IMR-90 (cell line): ENCODE data around the gene NRN1. TPM values are rescaled to one million over a fixed set of nuclear protein-coding genes. Genes with fewer than 3 reads are reported as not detected.

Experiments used
- ATAC-seq: fragments of 200-7000 bp; cut with Tn5 transposase; 2 replicates; pipeline ENCODE4 v1.9.1; 2020; ENCODE audit warnings: low read depth, mild to moderate bottlenecking, moderate library complexity
- BruUV-seq: library from RNA; stranded (reverse); fragments of 400-500 nt; replicated peaks from 2 replicates; lab custom pipeline; 2021; lab: Mats Ljungman, UMichigan
- CTCF ChIA-PET: fragments of 300-600 bp; formaldehyde crosslinking; extraction: SDS; loops from one replicate; lab custom pipeline; 2021; ENCODE audit warnings: antibody characterized with exemption; lab: Yijun Ruan, JAX
- POLR2A ChIA-PET: fragments of 300-600 bp; sonication (Branson Sonifier 250); formaldehyde crosslinking; loops from one replicate; lab custom pipeline; 2022; ENCODE audit warnings: antibody characterized with exemption; ENCODE audit not compliant: unreplicated experiment; lab: Charles Lee
- DNase-seq: peaks from one replicate; pipeline ENCODE4 v3.0.0; 2013
- H2AFZ ChIP-seq: replicated peaks from 2 replicates; pipeline ENCODE3; 2013; ENCODE audit warnings: low read length, mild to moderate bottlenecking; ENCODE audit not compliant: poor library complexity
- H2AK5ac ChIP-seq: 2 replicates; pipeline ENCODE4 v1.6.1; 2013; ENCODE audit warnings: low read depth, low read length, inconsistent platforms
- H2AK9ac ChIP-seq: replicated peaks from 2 replicates; pipeline ENCODE3; 2013; ENCODE audit warnings: mild to moderate bottlenecking, low read depth, low read length, moderate library complexity; ENCODE audit not compliant: poor library complexity
- H2BK120ac ChIP-seq: 2 replicates; pipeline ENCODE4 v1.6.1; 2013; ENCODE audit warnings: low read depth, low read length, inconsistent platforms
- H2BK15ac ChIP-seq: 3 replicates; pipeline ENCODE4 v1.6.1; 2013; ENCODE audit warnings: low read depth, low read length, inconsistent platforms
- H2BK20ac ChIP-seq: 2 replicates; pipeline ENCODE4 v1.6.1; 2013; ENCODE audit warnings: low read depth, mild to moderate bottlenecking, inconsistent platforms, low read length, moderate library complexity
- H2BK5ac ChIP-seq: 2 replicates; pipeline ENCODE4 v1.6.1; 2013; ENCODE audit warnings: mild to moderate bottlenecking, low read depth, low read length, inconsistent platforms; ENCODE audit not compliant: poor library complexity, severe bottlenecking
- H3K14ac ChIP-seq: replicated peaks from 2 replicates; pipeline ENCODE4 v1.6.1; 2013; ENCODE audit warnings: low read depth, low read length, inconsistent platforms
- H3K18ac ChIP-seq: 2 replicates; pipeline ENCODE4 v1.6.1; 2013; ENCODE audit warnings: low read depth, low read length, control low read depth
- H3K23ac ChIP-seq: 2 replicates; pipeline ENCODE4 v1.6.1; 2013; ENCODE audit warnings: low read depth, low read length, inconsistent platforms
- H3K27ac ChIP-seq: 2 replicates; pipeline ENCODE4 v1.5.1; 2013; ENCODE audit warnings: mild to moderate bottlenecking, control low read depth, low read length; ENCODE audit not compliant: insufficient read depth
- H3K27me3 ChIP-seq: 2 replicates; pipeline ENCODE4 v1.6.1; 2013; ENCODE audit warnings: low read length; ENCODE audit not compliant: control insufficient read depth, insufficient read depth
- H3K36me3 ChIP-seq: 2 replicates; pipeline ENCODE4 v1.6.1; 2013; ENCODE audit warnings: low read length, mixed read lengths; ENCODE audit not compliant: control insufficient read depth, insufficient read depth
- H3K4ac ChIP-seq: 2 replicates; pipeline ENCODE4 v1.6.1; 2013; ENCODE audit warnings: low read depth, low read length, inconsistent platforms
- H3K4me1 ChIP-seq: 2 replicates; pipeline ENCODE4 v1.6.1; 2013; ENCODE audit warnings: low read length, mixed read lengths; ENCODE audit not compliant: control insufficient read depth, insufficient read depth
- H3K4me2 ChIP-seq: 2 replicates; pipeline ENCODE4 v1.6.1; 2013; ENCODE audit warnings: low read depth, mild to moderate bottlenecking, control low read depth, low read length, moderate library complexity
- H3K4me3 ChIP-seq: 2 replicates; pipeline ENCODE4 v1.5.1; 2013; ENCODE audit warnings: low read depth, mild to moderate bottlenecking, control low read depth, low read length, moderate library complexity; ENCODE audit not compliant: insufficient read depth
- H3K56ac ChIP-seq: 2 replicates; pipeline ENCODE4 v1.6.1; 2013; ENCODE audit warnings: low read length, inconsistent platforms; ENCODE audit not compliant: insufficient read depth; ENCODE audit errors: extremely low read depth
- H3K79me1 ChIP-seq, 2 experiments: 2 replicates each; pipeline ENCODE4 v1.6.1; 2013; ENCODE audit warnings: low read length in 2 of 2, inconsistent platforms in 1 of 2, low read depth in 1 of 2
- H3K9ac ChIP-seq: 2 replicates; pipeline ENCODE4 v1.6.1; 2013; ENCODE audit warnings: low read depth, low read length, control low read depth
- H3K9me1 ChIP-seq: 2 replicates; pipeline ENCODE4 v1.6.1; 2013; ENCODE audit warnings: low read length, inconsistent platforms; ENCODE audit not compliant: insufficient read depth
- H3K9me3 ChIP-seq: 2 replicates; pipeline ENCODE4 v1.6.1; 2013; ENCODE audit warnings: low read length; ENCODE audit not compliant: control insufficient read depth, insufficient read depth
- H4K20me1 ChIP-seq: 2 replicates; pipeline ENCODE4 v1.6.1; 2013; ENCODE audit warnings: low read length, inconsistent platforms; ENCODE audit not compliant: insufficient read depth
- H4K5ac ChIP-seq: 2 replicates; pipeline ENCODE4 v1.6.1; 2013; ENCODE audit warnings: mild to moderate bottlenecking, low read depth, low read length, control low read depth
- H4K8ac ChIP-seq, 2 experiments: 2 replicates each; pipeline ENCODE4 v1.6.1; 2013; ENCODE audit warnings: low read depth in 2 of 2, low read length in 2 of 2, control low read depth in 1 of 2, inconsistent platforms in 1 of 2
- H4K91ac ChIP-seq: 2 replicates; pipeline ENCODE4 v1.6.1; 2013; ENCODE audit warnings: low read depth, low read length, inconsistent platforms; ENCODE audit not compliant: insufficient read depth
- BHLHE40 ChIP-seq: fragments of 150-350 bp; IDR thresholded peaks from 2 replicates; pipeline ENCODE4 v1.6.1; 2016; ENCODE audit warnings: mild to moderate bottlenecking, low read depth, low read length
- RAD21 ChIP-seq: IDR thresholded peaks from 2 replicates; pipeline ENCODE4 v1.6.1; 2012; ENCODE audit warnings: low read length, improper control_type of control experiment
- RCOR1 ChIP-seq: IDR thresholded peaks from 2 replicates; pipeline ENCODE4 v1.6.1; 2012; ENCODE audit warnings: mild to moderate bottlenecking, low read length, improper control_type of control experiment; ENCODE audit not compliant: insufficient replicate concordance
- WGBS, 2 experiments: methylation state at CpG; one replicate each; pipeline versions ENCODE4 v1.1.5 to v1.1.7; 2013; ENCODE audit warnings: missing lambda C conversion rate in 2 of 2; ENCODE audit not compliant: insufficient read length in 1 of 2; ENCODE audit errors: extremely low coverage in 2 of 2; 5-methylcytosine and 5-hydroxymethylcytosine counted together
- dilution Hi-C: fragments of 300-500 bp; cut with HindIII; formaldehyde crosslinking; loops from one replicate; pipeline ENCODE4 v1.14.3; 2018; ENCODE audit warnings: low sequenced_read_pairs; ENCODE audit not compliant: unreplicated experiment
- in situ Hi-C: fragments of 300-500 bp; cut with MboI; formaldehyde crosslinking; loops from 3 replicates; pipeline ENCODE4 v1.14.3; 2019; ENCODE audit warnings: low sequenced_read_pairs, inconsistent platforms, mixed read lengths
- intact Hi-C: fragments of 100-400 bp; cut with micrococcal nuclease; formaldehyde crosslinking; loops from 2 replicates; pipeline ENCODE4 v1.10.0; 2022
- polyA plus RNA-seq, 3 experiments: library from polyadenylated mRNA; depleted of rRNA; stranded (reverse); fragments of >200 nt; gene quantifications; 2 replicates each; pipeline ENCODE4 v1.2.3, GENCODE V29; 2012; ENCODE audit warnings: low replicate concordance in 1 of 3
- total RNA-seq: library from RNA; depleted of rRNA; stranded (reverse); fragments of >200 nt; gene quantifications from 2 replicates; pipeline ENCODE4 v1.2.3, GENCODE V29; 2012
- TF ChIP-seq, protein P1 (sequence below): fragments of 150-350 bp; IDR thresholded peaks from 2 replicates; pipeline ENCODE4 v1.6.1; 2017; ENCODE audit warnings: mild to moderate bottlenecking, antibody characterized with exemption, low read length, low read depth
- TF ChIP-seq, protein P2 (sequence below): fragments of 150-350 bp; IDR thresholded peaks from 2 replicates; pipeline ENCODE4 v1.6.1; 2016; ENCODE audit warnings: low read depth, mild to moderate bottlenecking, low read length, moderate library complexity, borderline replicate concordance

The NRN1 gene
- total and polyA plus RNA-seq, 2 of the 4 experiments (the other 2 are of a cell fraction) = not detected

DNA sequence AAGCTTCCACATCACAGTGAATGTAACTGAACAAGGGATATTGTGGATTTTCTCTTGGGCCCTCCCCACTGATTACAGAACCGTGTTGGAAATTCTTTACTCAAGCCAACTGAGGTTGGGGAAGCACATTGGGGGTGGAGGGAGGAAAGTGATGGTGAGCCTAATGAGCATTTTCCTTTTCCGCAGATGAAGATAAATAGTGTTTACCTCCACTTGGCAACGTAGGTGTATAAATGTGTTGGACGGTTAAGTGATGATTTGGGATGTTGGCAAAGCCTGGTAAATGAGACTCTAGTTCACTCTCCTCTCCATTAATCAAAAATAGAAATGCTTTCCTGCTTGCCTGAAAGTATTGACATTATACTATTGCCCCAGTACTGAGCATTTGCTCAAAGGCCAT, 27.1 kb upstream of the NRN1 start:
- ATAC-seq (no peak), DNase-seq (no peak)
- Histone ChIP-seq H4K91ac (no peak overlapping the region), H3K9me1 (no peaks in the 10 kb centered on the region), H3K9me3 (peaks cover 2% of the 10 kb centered on the region; the same call in 1 of the 2 replicates), H3K79me1 (no peaks in the 10 kb centered on the region), H3K27me3 (no peaks in the 10 kb centered on the region), H3K27ac (no peak overlapping the region), H2AFZ (no peak overlapping the region), H2BK5ac (no peak overlapping the region), H3K4me1 (no peaks in the 10 kb centered on the region), H2BK120ac (no peak overlapping the region), H3K14ac (no peak overlapping the region), H3K4ac (no peak overlapping the region), H3K23ac (no peak overlapping the region), H4K20me1 (no peaks in the 10 kb centered on the region), H2AK5ac (no peak overlapping the region), H3K4me2 (no peak overlapping the region), H3K9ac (no peak overlapping the region), H3K18ac (no peak overlapping the region), H4K5ac (no peak overlapping the region), H3K56ac (no peak overlapping the region), H2BK15ac (no peak overlapping the region), H3K4me3 (no peak overlapping the region), H2BK20ac (no peak overlapping the region), H4K8ac (no peak overlapping the region), H3K36me3 (no peaks in the 10 kb centered on the region), H2AK9ac (no peak overlapping the region)
- intact Hi-C loops (no loop called here), in situ Hi-C loops (no loop called here), dilution Hi-C loops (no loop called here)
- WGBS, 2 experiments = no CpG with 5 or more reads among the region's 4 CpGs
- no peak for TF ChIP-seq RCOR1
- TF ChIP-seq RAD21 = no peak
- TF ChIP-seq, protein P1, sequence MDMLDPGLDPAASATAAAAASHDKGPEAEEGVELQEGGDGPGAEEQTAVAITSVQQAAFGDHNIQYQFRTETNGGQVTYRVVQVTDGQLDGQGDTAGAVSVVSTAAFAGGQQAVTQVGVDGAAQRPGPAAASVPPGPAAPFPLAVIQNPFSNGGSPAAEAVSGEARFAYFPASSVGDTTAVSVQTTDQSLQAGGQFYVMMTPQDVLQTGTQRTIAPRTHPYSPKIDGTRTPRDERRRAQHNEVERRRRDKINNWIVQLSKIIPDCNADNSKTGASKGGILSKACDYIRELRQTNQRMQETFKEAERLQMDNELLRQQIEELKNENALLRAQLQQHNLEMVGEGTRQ = no peak
- TF ChIP-seq, protein P2, sequence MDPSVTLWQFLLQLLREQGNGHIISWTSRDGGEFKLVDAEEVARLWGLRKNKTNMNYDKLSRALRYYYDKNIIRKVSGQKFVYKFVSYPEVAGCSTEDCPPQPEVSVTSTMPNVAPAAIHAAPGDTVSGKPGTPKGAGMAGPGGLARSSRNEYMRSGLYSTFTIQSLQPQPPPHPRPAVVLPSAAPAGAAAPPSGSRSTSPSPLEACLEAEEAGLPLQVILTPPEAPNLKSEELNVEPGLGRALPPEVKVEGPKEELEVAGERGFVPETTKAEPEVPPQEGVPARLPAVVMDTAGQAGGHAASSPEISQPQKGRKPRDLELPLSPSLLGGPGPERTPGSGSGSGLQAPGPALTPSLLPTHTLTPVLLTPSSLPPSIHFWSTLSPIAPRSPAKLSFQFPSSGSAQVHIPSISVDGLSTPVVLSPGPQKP = no peak
- no peak for TF ChIP-seq BHLHE40
- CTCF ChIA-PET = no interaction called here
- no TSS peak for BruUV-seq
- POLR2A ChIA-PET = no interaction called here
